Measurements from ENCODE around the gene NMT1.

The NMT1 gene

DNA sequence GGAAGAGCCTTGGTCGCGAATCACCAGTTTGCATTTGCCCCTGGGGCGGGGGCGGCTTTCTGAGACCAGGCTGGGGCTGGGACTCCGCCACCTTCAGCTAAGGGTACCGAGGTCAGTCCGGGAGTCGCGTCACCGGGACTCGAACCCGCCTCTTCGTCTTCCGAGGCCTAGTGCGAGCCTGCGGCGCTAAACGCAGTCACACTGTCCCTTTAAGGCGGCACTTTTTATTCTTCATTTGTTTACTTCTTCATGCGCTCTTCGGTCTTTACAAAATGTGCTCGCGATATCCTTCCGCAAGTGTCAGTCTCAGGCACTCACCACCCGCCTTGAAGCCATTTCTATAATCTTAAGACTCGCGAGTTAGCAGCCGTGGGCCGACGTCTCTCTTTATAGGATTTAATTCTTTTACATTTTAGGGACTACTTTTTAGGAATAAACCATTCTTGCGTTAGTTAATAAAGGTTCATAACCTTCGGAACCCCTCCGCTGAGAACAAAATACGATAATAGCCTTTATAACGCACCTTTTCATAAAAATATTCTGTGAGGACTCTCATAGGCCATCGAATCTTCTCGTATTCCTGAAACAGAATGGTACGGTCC is 86.6 kb downstream of the NMT1 start (continued):
- no peak for TF ChIP-seq ZNF354C (tag by site-specific recombination; IDR thresholded peaks at IDR 0.05; ENCODE audit: borderline replicate concordance, low read depth)
- TF ChIP-seq ZNF670 (tag by site-specific recombination; IDR thresholded peaks at IDR 0.05; ENCODE audit: low read depth): no peak
- TF ChIP-seq, protein P1, sequence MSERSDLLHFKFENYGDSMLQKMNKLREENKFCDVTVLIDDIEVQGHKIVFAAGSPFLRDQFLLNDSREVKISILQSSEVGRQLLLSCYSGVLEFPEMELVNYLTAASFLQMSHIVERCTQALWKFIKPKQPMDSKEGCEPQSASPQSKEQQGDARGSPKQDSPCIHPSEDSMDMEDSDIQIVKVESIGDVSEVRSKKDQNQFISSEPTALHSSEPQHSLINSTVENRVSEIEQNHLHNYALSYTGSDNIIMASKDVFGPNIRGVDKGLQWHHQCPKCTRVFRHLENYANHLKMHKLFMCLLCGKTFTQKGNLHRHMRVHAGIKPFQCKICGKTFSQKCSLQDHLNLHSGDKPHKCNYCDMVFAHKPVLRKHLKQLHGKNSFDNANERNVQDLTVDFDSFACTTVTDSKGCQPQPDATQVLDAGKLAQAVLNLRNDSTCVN (tag by site-specific recombination; optimal IDR thresholded peaks at IDR 0.05): peak; percentile 49
- TF ChIP-seq ZNF239 (tag by site-specific recombination; IDR thresholded peaks at IDR 0.05): no peak
- no peak for TF ChIP-seq ZFP41 (tag by site-specific recombination; IDR thresholded peaks at IDR 0.05; ENCODE audit: borderline replicate concordance)
- TF ChIP-seq ZBTB8A (tag by site-specific recombination; IDR thresholded peaks at IDR 0.05): peak; percentile 36
- peak; percentile 59; the same call in 1 of the 2 replicates for TF ChIP-seq OVOL3 (tag by site-specific recombination; IDR thresholded peaks at IDR 0.05)
- TF ChIP-seq ZNF544 (tag by site-specific recombination; IDR thresholded peaks at IDR 0.05): no peak
- no peak for TF ChIP-seq ZNF530 (tag by site-specific recombination; IDR thresholded peaks at IDR 0.05; ENCODE audit: low read depth)
- no peak for TF ChIP-seq ZNF747 (tag by site-specific recombination; IDR thresholded peaks at IDR 0.05)
- TF ChIP-seq HOXA7 (CRISPR knock-in tag; IDR thresholded peaks at IDR 0.05; ENCODE audit: borderline replicate concordance): no peak
- TF ChIP-seq, protein P2, sequence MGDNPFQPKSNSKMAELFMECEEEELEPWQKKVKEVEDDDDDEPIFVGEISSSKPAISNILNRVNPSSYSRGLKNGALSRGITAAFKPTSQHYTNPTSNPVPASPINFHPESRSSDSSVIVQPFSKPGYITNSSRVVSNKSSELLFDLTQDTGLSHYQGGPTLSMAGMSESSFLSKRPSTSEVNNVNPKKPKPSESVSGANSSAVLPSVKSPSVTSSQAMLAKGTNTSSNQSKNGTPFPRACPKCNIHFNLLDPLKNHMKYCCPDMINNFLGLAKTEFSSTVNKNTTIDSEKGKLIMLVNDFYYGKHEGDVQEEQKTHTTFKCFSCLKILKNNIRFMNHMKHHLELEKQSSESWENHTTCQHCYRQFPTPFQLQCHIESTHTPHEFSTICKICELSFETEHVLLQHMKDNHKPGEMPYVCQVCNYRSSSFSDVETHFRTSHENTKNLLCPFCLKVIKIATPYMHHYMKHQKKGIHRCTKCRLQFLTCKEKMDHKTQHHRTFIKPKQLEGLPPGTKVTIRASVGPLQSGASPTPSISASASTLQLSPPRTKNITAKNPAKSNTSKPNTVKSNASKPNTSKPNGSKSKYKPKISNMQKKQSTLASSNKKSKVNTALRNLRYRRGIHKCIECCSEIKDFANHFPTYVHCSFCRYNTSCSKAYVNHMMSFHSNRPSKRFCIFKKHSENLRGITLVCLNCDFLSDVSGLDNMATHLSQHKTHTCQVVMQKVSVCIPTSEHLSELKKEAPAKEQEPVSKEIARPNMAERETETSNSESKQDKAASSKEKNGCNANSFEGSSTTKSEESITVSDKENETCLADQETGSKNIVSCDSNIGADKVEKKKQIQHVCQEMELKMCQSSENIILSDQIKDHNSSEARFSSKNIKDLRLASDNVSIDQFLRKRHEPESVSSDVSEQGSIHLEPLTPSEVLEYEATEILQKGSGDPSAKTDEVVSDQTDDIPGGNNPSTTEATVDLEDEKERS (tag by site-specific recombination; IDR thresholded peaks at IDR 0.05): no peak
- TF ChIP-seq, protein P3, sequence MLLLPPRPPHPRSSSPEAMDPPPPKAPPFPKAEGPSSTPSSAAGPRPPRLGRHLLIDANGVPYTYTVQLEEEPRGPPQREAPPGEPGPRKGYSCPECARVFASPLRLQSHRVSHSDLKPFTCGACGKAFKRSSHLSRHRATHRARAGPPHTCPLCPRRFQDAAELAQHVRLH (tag by site-specific recombination; IDR thresholded peaks at IDR 0.05): peak; percentile 91; the same call in 1 of the 2 replicates
- no peak for TF ChIP-seq ZNF112 (tag by site-specific recombination; IDR thresholded peaks at IDR 0.05)
- TF ChIP-seq ZNF19 (tag by site-specific recombination; IDR thresholded peaks at IDR 0.05; ENCODE audit: low read depth): 0 out of 2 replicates have a peak, but pooled peaks have one; percentile 29
- TF ChIP-seq BCL11A (tag by site-specific recombination; IDR thresholded peaks at IDR 0.05; ENCODE audit: low read depth): no peak; the same call in 1 of the 2 replicates
- TF ChIP-seq, protein P4, sequence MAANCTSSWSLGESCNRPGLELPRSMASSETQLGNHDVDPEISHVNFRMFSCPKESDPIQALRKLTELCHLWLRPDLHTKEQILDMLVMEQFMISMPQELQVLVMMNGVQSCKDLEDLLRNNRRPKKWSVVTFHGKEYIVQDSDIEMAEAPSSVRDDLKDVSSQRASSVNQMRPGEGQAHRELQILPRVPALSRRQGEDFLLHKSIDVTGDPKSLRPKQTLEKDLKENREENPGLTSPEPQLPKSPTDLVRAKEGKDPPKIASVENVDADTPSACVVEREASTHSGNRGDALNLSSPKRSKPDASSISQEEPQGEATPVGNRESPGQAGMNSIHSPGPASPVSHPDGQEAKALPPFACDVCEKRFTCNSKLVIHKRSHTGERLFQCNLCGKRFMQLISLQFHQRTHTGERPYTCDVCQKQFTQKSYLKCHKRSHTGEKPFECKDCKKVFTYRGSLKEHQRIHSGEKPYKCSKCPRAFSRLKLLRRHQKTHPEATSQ (tag by site-specific recombination; IDR thresholded peaks at IDR 0.05): no peak; the same call in 1 of the 2 replicates
- no peak; the same call in 1 of the 2 replicates for TF ChIP-seq ZNF302 (tag by site-specific recombination; IDR thresholded peaks at IDR 0.05; ENCODE audit: low read depth)
- no peak for TF ChIP-seq SCRT1 (tag by site-specific recombination; IDR thresholded peaks at IDR 0.05; ENCODE audit: borderline replicate concordance)
- no peak for TF ChIP-seq ZNF792 (tag by site-specific recombination; IDR thresholded peaks at IDR 0.05)
- TF ChIP-seq ZNF768 (tag by site-specific recombination; IDR thresholded peaks at IDR 0.05): no peak
- no peak for TF ChIP-seq ZNF221 (tag by site-specific recombination; IDR thresholded peaks at IDR 0.05; ENCODE audit: borderline replicate concordance)
- TF ChIP-seq IKZF3 (tag by site-specific recombination; IDR thresholded peaks at IDR 0.05): 0 out of 2 replicates have a peak, but pooled peaks have one; percentile 4
- TF ChIP-seq ZNF664 (tag by site-specific recombination; IDR thresholded peaks at IDR 0.05): peak; percentile 80
- TF ChIP-seq ZNF658 (tag by site-specific recombination; IDR thresholded peaks at IDR 0.05): no peak
- no peak for TF ChIP-seq SETDB1 (IDR thresholded peaks at IDR 0.05; ENCODE audit: insufficient read length, low read length)
- no peak for TF ChIP-seq ZNF140 (tag by site-specific recombination; IDR thresholded peaks at IDR 0.05)
- peak; percentile 82 for TF ChIP-seq ZNF629 (tag by site-specific recombination; IDR thresholded peaks at IDR 0.05)
- TF ChIP-seq BCL11B (tag by site-specific recombination; IDR thresholded peaks at IDR 0.05; ENCODE audit: low read depth): 0 out of 2 replicates have a peak, but pooled peaks have one; percentile 39
- no peak for TF ChIP-seq SCRT2 (tag by site-specific recombination; IDR thresholded peaks at IDR 0.05)
- no peak for TF ChIP-seq ZNF791 (tag by site-specific recombination; IDR thresholded peaks at IDR 0.05)
- TF ChIP-seq GLIS1 (tag by site-specific recombination; IDR thresholded peaks at IDR 0.05): peak; percentile 24; the same call in 1 of the 2 replicates
- no peak for TF ChIP-seq ZNF473 (tag by site-specific recombination; IDR thresholded peaks at IDR 0.05)

All from HEK293 (cell line).